BJ (cell line): ENCODE data around the gene APCDD1. TPM values are rescaled to one million over a fixed set of nuclear protein-coding genes. Genes with fewer than 3 reads are reported as not detected.

Experiments
- CTCF ChIA-PET: fragments of 350-600 bp; formaldehyde crosslinking; extraction: SDS; loops from one replicate; lab custom pipeline; 2021; ENCODE audit warnings: antibody characterized with exemption, inconsistent platforms; lab: Yijun Ruan, JAX
- POLR2A ChIA-PET: fragments of 300-600 bp; sonication (Branson Sonifier 250); formaldehyde crosslinking; extraction: SDS; loops from one replicate; lab custom pipeline; 2021; ENCODE audit warnings: antibody characterized with exemption; lab: Charles Lee
- DNase-seq: peaks from one replicate; pipeline ENCODE4 v3.0.0-alpha.2; 2011; ENCODE audit warnings: low read depth
- H3K27me3 ChIP-seq: 2 replicates; pipeline ENCODE4 v1.6.0; 2011; ENCODE audit warnings: low read length; ENCODE audit not compliant: control insufficient read depth, insufficient read depth
- H3K36me3 ChIP-seq: 2 replicates; pipeline ENCODE4 v1.5.1; 2011; ENCODE audit warnings: low read length; ENCODE audit not compliant: control insufficient read depth, insufficient read depth
- H3K4me3 ChIP-seq: 2 replicates; pipeline ENCODE4 v1.5.1; 2011; ENCODE audit warnings: low read depth, mild to moderate bottlenecking, control low read depth, low read length
- CTCF ChIP-seq: IDR thresholded peaks from 2 replicates; pipeline ENCODE4 v1.5.1; 2011; ENCODE audit warnings: low read depth, mild to moderate bottlenecking, control low read depth, inconsistent platforms, low read length, moderate library complexity; ENCODE audit not compliant: insufficient read depth
- polyA plus RNA-seq: library from polyadenylated mRNA; depleted of rRNA; stranded (reverse); fragments of >200 nt; gene quantifications from 2 replicates; pipeline ENCODE4 v1.2.3, GENCODE V29; 2011

Gene APCDD1
- polyA plus RNA-seq, 1 experiment, result 32.4 TPM

DNA sequence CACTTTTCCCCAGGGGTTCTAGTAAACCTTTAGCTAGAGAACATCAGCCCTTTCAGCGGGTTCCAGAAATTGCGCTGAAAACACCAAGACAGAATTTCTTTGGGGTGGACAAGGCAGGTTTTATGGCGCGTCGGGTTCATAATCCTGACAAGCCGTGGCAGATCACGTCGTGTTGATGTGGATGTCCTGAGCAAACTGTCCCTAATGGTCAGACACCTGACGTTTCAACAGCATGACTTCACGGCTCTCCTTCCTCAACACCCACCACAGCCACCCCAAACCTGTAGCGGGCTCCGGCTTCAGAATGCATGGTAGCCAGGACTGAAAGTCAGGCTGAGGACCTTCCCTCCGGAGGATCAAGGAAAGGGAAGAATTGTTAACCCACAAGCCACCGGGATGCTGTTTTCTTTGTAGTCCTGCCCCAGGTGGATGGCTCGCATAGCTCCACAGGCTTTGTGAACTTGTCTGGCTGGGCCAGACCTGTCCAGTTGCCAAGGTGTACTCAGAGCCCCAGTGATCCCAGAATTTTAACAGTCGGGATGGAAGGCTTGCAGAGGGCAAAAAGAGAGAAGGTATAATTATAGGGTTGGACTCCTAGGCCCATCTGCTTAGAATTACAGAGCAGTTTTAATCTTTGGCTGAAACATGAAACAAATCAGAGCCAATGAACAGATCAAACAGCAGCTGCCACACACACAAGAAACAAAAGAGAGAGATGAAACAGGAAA is 1.5 kb downstream of the APCDD1 start:
- TF ChIP-seq CTCF, result no peak
- peaks cover 5% of the 10 kb centered on the region; the same call in 1 of the 2 replicates for H3K27me3 ChIP-seq
- DNase-seq, result no peak
- H3K36me3 ChIP-seq, result no peaks in the 10 kb centered on the region
- CTCF ChIA-PET, result interaction anchor here (1.7 kb wide), 1 partner anchor 63 kb away, joined by 3 read pairs; no protein-coding TSS in a partner anchor
- peak overlapping the region; percentile 54 for H3K4me3 ChIP-seq
- POLR2A ChIA-PET, result no interaction called here

DNA sequence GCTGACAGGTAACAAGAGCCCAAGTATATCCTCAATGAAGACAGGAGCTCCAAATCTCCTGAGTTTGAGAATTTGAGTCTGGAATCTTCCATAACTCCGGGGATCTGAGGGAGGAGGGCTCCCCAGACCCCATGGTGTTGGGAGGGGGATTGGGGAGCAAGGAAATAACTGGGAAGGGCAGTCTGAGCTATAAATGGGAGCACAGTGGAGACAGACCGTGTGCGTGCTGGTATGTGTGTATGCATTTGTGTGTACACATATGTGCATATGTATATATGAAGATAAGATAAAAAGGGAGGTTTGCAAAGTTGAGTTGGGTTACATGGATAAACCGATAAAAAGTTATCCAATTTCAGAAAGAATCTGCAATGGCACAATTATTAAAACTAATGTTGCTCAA is 2.3 kb downstream of the APCDD1 start:
- no peak for DNase-seq
- ChIA-PET POLR2A (no interaction called here), CTCF (no interaction called here)
- Histone ChIP-seq H3K27me3 (peaks cover 5% of the 10 kb centered on the region; the same call in 1 of the 2 replicates), H3K4me3 (no peak overlapping the region; the same call in 1 of the 2 replicates), H3K36me3 (no peaks in the 10 kb centered on the region)
- no peak for TF ChIP-seq CTCF

DNA sequence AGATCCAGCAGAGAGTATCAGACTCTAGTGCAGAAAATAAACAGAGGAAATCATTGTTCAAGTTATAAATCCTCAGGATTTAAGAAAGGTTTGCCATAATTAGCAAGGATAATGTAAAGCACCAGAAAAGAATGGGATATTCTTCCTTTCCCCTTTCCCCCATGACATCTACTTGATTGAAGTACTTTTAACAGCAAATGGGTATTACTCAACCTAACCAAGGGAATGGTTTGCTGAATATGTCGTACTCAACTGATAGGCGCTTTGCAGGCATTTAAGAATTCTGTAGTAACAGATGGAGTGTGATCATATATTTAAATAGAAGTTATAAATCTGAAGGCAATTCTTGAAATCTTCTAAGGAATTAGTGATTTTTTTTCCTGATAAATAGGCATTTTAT is 2.7 kb downstream of the APCDD1 start:
- CTCF ChIA-PET, result no interaction called here
- Histone ChIP-seq H3K27me3 (peaks cover 5% of the 10 kb centered on the region; the same call in 1 of the 2 replicates), H3K4me3 (no peak overlapping the region), H3K36me3 (no peaks in the 10 kb centered on the region)
- DNase-seq, result no peak
- POLR2A ChIA-PET, result no interaction called here
- no peak for TF ChIP-seq CTCF

DNA sequence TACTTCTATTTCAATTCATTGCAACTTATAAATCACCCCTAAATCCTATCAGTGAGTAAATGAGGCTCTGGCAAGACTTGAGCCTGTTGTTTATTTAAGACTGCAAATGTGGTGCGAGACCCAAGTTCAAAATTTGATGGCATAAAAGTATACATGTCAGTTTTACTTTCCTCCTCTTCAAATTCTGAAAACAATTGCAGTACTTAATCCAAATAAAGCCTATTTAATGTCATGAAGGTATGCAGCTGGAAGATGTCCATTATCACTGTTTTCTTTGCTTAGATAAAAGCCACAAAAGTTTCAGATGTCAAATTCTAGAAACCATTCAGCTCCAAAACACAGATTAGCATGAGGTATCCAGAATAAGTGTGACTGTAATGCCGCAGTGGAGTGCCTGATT is 3.3 kb downstream of the APCDD1 start:
- CTCF ChIA-PET, result interaction anchor here (0.7 to 0.8 kb wide), 2 partner anchors 12 to 32 kb away, joined by 3 read pairs; no protein-coding TSS in a partner anchor
- Histone ChIP-seq H3K36me3 (no peaks in the 10 kb centered on the region), H3K4me3 (no peak overlapping the region), H3K27me3 (peaks cover 5% of the 10 kb centered on the region; the same call in 1 of the 2 replicates)
- no peak for DNase-seq
- no peak for TF ChIP-seq CTCF
- POLR2A ChIA-PET, result no interaction called here

GRCh38 chr18:10458691-10459090 is 4.3 kb downstream of the APCDD1 start:
- H3K4me3 ChIP-seq, result no peak overlapping the region
- no peak for DNase-seq
- H3K27me3 ChIP-seq, result 0 out of 2 replicates have a peak, but pooled peaks cover 5% of the 10 kb centered on the region
- no peaks in the 10 kb centered on the region for H3K36me3 ChIP-seq
- ChIA-PET CTCF (no interaction called here), POLR2A (no interaction called here)
- TF ChIP-seq CTCF, result no peak
